Measurements from ENCODE around the gene DENND1A. TPM values are rescaled to one million over a fixed set of nuclear protein-coding genes. Genes with fewer than 3 reads are reported as not detected.

The DENND1A gene
- total RNA-seq, 1 experiment from 2014 or later, result 19.7 TPM

- CTCF ChIA-PET, result no interaction called here
- DNase-seq (ENCODE audit: low read depth, low spot score), result no peak
These were observed 269.0 kb downstream of the DENND1A start for GRCh38 chr9:123660691-123661466.

GRCh38 chr9:123659358-123659757 is 270.6 kb downstream of the DENND1A start:
- DNase-seq (ENCODE audit: low read depth, low spot score), result no peak
- H3K27me3 ChIP-seq (ENCODE audit: control insufficient read depth, insufficient read depth, low read length), result no peaks in the 10 kb centered on the region
- no peak for TF ChIP-seq CTCF (IDR thresholded peaks at IDR 0.05)
- TF ChIP-seq SIN3A (IDR thresholded peaks at IDR 0.05; ENCODE audit: borderline replicate concordance, insufficient read depth, low read depth, low read length), result no peak
- no peak for TF ChIP-seq TCF7L2 (IDR thresholded peaks at IDR 0.05; ENCODE audit: low read depth, low read length)
- TF ChIP-seq POLR2AphosphoS5 (IDR thresholded peaks at IDR 0.05; ENCODE audit: low read depth, low read length), result no peak
- no peak for TF ChIP-seq REST (IDR thresholded peaks at IDR 0.05; ENCODE audit: insufficient read depth in 1 of 2, low read depth in 2 of 2, low read length in 1 of 2)
- ATAC-seq, result no peak
- no peaks in the 10 kb centered on the region for H3K4me1 ChIP-seq (ENCODE audit: control insufficient read depth, insufficient read depth, low read length)
- no peak overlapping the region for H3K4me3 ChIP-seq (ENCODE audit: low read depth in 2 of 2, low read length in 2 of 2)
- no peak overlapping the region for H3K27ac ChIP-seq (ENCODE audit: low read length)
- in situ Hi-C loops (cut with HindIII; ENCODE audit: low pct_unique_long_range_greater_than_20kb, low sequenced_read_pairs), result no loop called here
- intact Hi-C loops (cut with micrococcal nuclease; ENCODE audit: unreplicated experiment), result no loop called here
- no peaks in the 10 kb centered on the region for H3K9me3 ChIP-seq (ENCODE audit: control insufficient read depth, insufficient read depth, low read depth, low read length)
- CTCF ChIA-PET, result no interaction called here
- POLR2A ChIA-PET, result no interaction called here
- BruUV-seq (replicated peaks), result no TSS peak
- no peaks in the 10 kb centered on the region for H3K36me3 ChIP-seq (ENCODE audit: control insufficient read depth, insufficient read depth, low read length)

More at GRCh38 chr9:123660691-123661466, 269.0 kb downstream of the DENND1A start:
- H3K36me3 ChIP-seq (ENCODE audit: control insufficient read depth, insufficient read depth, low read length), result no peaks in the 10 kb centered on the region
- in situ Hi-C loops (cut with HindIII; ENCODE audit: low pct_unique_long_range_greater_than_20kb, low sequenced_read_pairs) (no loop called here), intact Hi-C loops (cut with micrococcal nuclease; ENCODE audit: unreplicated experiment) (no loop called here)
- POLR2A ChIA-PET, result no interaction called here
- peaks cover 7% of the 10 kb centered on the region; the same call in 1 of the 2 replicates for H3K9me3 ChIP-seq (ENCODE audit: control insufficient read depth, insufficient read depth, low read depth, low read length)
- no peaks in the 10 kb centered on the region for H3K27me3 ChIP-seq (ENCODE audit: control insufficient read depth, insufficient read depth, low read length)
- no peak overlapping the region for H3K27ac ChIP-seq (ENCODE audit: low read length)
- no TSS peak for BruUV-seq (replicated peaks)
- no peak overlapping the region for H3K4me3 ChIP-seq (ENCODE audit: low read depth in 2 of 2, low read length in 2 of 2)
- no peak for ATAC-seq
- TF ChIP-seq REST (IDR thresholded peaks at IDR 0.05; ENCODE audit: insufficient read depth in 1 of 2, low read depth in 2 of 2, low read length in 1 of 2), result no peak
- TF ChIP-seq CTCF (IDR thresholded peaks at IDR 0.05), result no peak
- TF ChIP-seq SIN3A (IDR thresholded peaks at IDR 0.05; ENCODE audit: borderline replicate concordance, insufficient read depth, low read depth, low read length), result no peak
- no peak for TF ChIP-seq TCF7L2 (IDR thresholded peaks at IDR 0.05; ENCODE audit: low read depth, low read length)
- TF ChIP-seq POLR2AphosphoS5 (IDR thresholded peaks at IDR 0.05; ENCODE audit: low read depth, low read length), result no peak
- no peaks in the 10 kb centered on the region for H3K4me1 ChIP-seq (ENCODE audit: control insufficient read depth, insufficient read depth, low read length)
